ENCODE results near the gene ENDOV.

ENDOV gene
- total RNA-seq = 5.7 to 9.3 (median 7.7) reads per million in 3 donors

GRCh38 chr17:80414803-80415625 is at the start of gene ENDOV:
Gene ENDOV, plus strand, starts transcription at chr17:80415167. Its CDS starts 28 bp downstream, at chr17:80415195.
- peaks cover 11% of the 10 kb centered on the region for H3K4me1 ChIP-seq (ENCODE audit: control insufficient read depth, insufficient read depth, low read length, poor library complexity, severe bottlenecking)
- H3K27ac ChIP-seq (ENCODE audit: insufficient read depth, low read length, poor library complexity, severe bottlenecking) = peak within 1 kb of the TSS; percentile 76
- H3K36me3 ChIP-seq (ENCODE audit: control insufficient read depth, insufficient read depth, low read length) = no peaks in the 10 kb centered on the region
- H3K9me3 ChIP-seq (ENCODE audit: control insufficient read depth, low read length) = no peaks in the 10 kb centered on the region
- peak within 1 kb of the TSS; percentile 96 for H3K4me3 ChIP-seq (ENCODE audit: insufficient read depth, low read depth, low read length, poor library complexity, severe bottlenecking)
- peak; percentile 89 to 94 (median 93) for DNase-seq
- no peaks in the 10 kb centered on the region for H3K27me3 ChIP-seq (replicated peaks; ENCODE audit: control insufficient read depth, insufficient read depth, low read length, poor library complexity, severe bottlenecking)

GRCh38 chr17:80365983-80366382 is 49.0 kb upstream of the ENDOV start:
- Histone ChIP-seq H3K9me3 (ENCODE audit: control insufficient read depth, low read length) (no peaks in the 10 kb centered on the region), H3K27me3 (replicated peaks; ENCODE audit: control insufficient read depth, insufficient read depth, low read length, poor library complexity, severe bottlenecking) (no peaks in the 10 kb centered on the region), H3K4me3 (ENCODE audit: insufficient read depth, low read depth, low read length, poor library complexity, severe bottlenecking) (no peak overlapping the region), H3K4me1 (ENCODE audit: control insufficient read depth, insufficient read depth, low read length, poor library complexity, severe bottlenecking) (no peaks in the 10 kb centered on the region), H3K36me3 (ENCODE audit: control insufficient read depth, insufficient read depth, low read length) (peaks cover 99% of the 10 kb centered on the region), H3K27ac (ENCODE audit: insufficient read depth, low read length, poor library complexity, severe bottlenecking) (no peak overlapping the region)
- DNase-seq = no peak

GRCh38 chr17:80367503-80367902 is 47.5 kb upstream of the ENDOV start:
- no peak overlapping the region for H3K4me3 ChIP-seq (ENCODE audit: insufficient read depth, low read depth, low read length, poor library complexity, severe bottlenecking)
- H3K27me3 ChIP-seq (replicated peaks; ENCODE audit: control insufficient read depth, insufficient read depth, low read length, poor library complexity, severe bottlenecking) = no peaks in the 10 kb centered on the region
- no peaks in the 10 kb centered on the region for H3K4me1 ChIP-seq (ENCODE audit: control insufficient read depth, insufficient read depth, low read length, poor library complexity, severe bottlenecking)
- H3K36me3 ChIP-seq (ENCODE audit: control insufficient read depth, insufficient read depth, low read length) = peaks cover 98% of the 10 kb centered on the region
- DNase-seq = no peak
- no peak overlapping the region for H3K27ac ChIP-seq (ENCODE audit: insufficient read depth, low read length, poor library complexity, severe bottlenecking)
- no peaks in the 10 kb centered on the region for H3K9me3 ChIP-seq (ENCODE audit: control insufficient read depth, low read length)

DNA sequence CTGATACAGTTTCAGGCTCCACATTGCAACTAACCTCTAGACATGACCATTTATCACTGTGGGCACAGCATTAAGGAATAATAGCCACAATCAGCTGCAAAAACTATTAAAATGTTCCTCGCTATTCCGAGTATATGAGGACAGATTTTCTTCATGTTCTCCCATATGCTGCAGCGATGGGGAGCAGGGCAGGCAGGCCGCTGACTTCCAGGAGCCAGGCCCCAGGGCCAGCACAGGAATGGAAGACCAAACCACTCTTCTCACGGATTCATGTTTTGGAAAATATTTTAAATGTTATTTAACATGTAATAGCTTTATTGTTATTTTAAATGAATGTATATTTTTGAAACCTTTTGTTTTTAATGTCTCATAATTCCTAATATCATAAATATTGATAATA is 43.8 kb upstream of the ENDOV start:
- Histone ChIP-seq H3K36me3 (ENCODE audit: control insufficient read depth, insufficient read depth, low read length) (peaks cover 96% of the 10 kb centered on the region), H3K27ac (ENCODE audit: insufficient read depth, low read length, poor library complexity, severe bottlenecking) (no peak overlapping the region), H3K4me3 (ENCODE audit: insufficient read depth, low read depth, low read length, poor library complexity, severe bottlenecking) (no peak overlapping the region), H3K9me3 (ENCODE audit: control insufficient read depth, low read length) (no peaks in the 10 kb centered on the region), H3K4me1 (ENCODE audit: control insufficient read depth, insufficient read depth, low read length, poor library complexity, severe bottlenecking) (no peaks in the 10 kb centered on the region), H3K27me3 (replicated peaks; ENCODE audit: control insufficient read depth, insufficient read depth, low read length, poor library complexity, severe bottlenecking) (no peaks in the 10 kb centered on the region)
- no peak for DNase-seq

- Histone ChIP-seq H3K4me3 (ENCODE audit: insufficient read depth, low read depth, low read length, poor library complexity, severe bottlenecking) (no peak overlapping the region), H3K36me3 (ENCODE audit: control insufficient read depth, insufficient read depth, low read length) (peaks cover 96% of the 10 kb centered on the region), H3K27ac (ENCODE audit: insufficient read depth, low read length, poor library complexity, severe bottlenecking) (no peak overlapping the region), H3K9me3 (ENCODE audit: control insufficient read depth, low read length) (no peaks in the 10 kb centered on the region), H3K4me1 (ENCODE audit: control insufficient read depth, insufficient read depth, low read length, poor library complexity, severe bottlenecking) (no peaks in the 10 kb centered on the region), H3K27me3 (replicated peaks; ENCODE audit: control insufficient read depth, insufficient read depth, low read length, poor library complexity, severe bottlenecking) (no peaks in the 10 kb centered on the region)
- DNase-seq = no peak
Observed at GRCh38 chr17:80372456-80372855, 42.5 kb upstream of the ENDOV start.

- no peak overlapping the region for H3K4me3 ChIP-seq (ENCODE audit: insufficient read depth, low read depth, low read length, poor library complexity, severe bottlenecking)
- no peak for DNase-seq
- H3K27ac ChIP-seq (ENCODE audit: insufficient read depth, low read length, poor library complexity, severe bottlenecking) = no peak overlapping the region
- H3K36me3 ChIP-seq (ENCODE audit: control insufficient read depth, insufficient read depth, low read length) = peaks cover 96% of the 10 kb centered on the region
- no peaks in the 10 kb centered on the region for H3K27me3 ChIP-seq (replicated peaks; ENCODE audit: control insufficient read depth, insufficient read depth, low read length, poor library complexity, severe bottlenecking)
- no peaks in the 10 kb centered on the region for H3K4me1 ChIP-seq (ENCODE audit: control insufficient read depth, insufficient read depth, low read length, poor library complexity, severe bottlenecking)
- H3K9me3 ChIP-seq (ENCODE audit: control insufficient read depth, low read length) = no peaks in the 10 kb centered on the region
Observed at GRCh38 chr17:80372922-80373570, 41.9 kb upstream of the ENDOV start.

DNA sequence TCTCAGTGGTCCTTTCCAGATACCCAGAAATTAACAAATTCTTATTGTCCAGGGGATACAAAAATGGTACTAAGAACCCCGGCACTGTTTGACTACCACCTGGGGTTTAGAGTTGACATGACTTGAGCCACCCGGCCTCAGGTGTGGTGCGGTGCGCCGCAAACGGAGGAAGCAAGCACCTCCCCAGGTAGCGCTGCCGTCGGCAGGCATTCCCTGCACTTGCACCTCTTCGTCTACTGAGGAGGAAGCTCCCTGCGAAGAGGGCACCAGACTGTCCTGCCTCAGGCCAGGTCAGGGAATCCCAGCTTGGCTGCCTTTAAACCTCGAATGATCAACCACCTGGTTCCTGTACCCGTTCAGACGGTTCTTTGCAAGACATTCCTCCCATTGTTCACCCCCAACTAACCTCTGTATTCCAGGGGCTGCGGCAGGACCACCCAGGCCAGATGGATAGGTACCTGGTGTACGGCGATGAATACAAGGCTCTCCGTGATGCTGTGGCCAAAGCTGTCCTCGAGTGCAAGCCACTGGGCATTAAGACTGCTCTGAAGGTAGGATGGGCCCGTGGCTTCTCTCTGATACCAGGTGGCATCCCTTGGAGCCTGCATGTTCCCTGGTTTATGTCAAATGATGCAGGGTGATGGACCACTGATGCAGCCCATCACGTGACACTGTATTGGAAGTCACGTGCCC is 40.8 kb upstream of the ENDOV start:
- Histone ChIP-seq H3K27ac (ENCODE audit: insufficient read depth, low read length, poor library complexity, severe bottlenecking) (no peak overlapping the region), H3K36me3 (ENCODE audit: control insufficient read depth, insufficient read depth, low read length) (peaks cover 96% of the 10 kb centered on the region), H3K27me3 (replicated peaks; ENCODE audit: control insufficient read depth, insufficient read depth, low read length, poor library complexity, severe bottlenecking) (no peaks in the 10 kb centered on the region), H3K4me1 (ENCODE audit: control insufficient read depth, insufficient read depth, low read length, poor library complexity, severe bottlenecking) (no peaks in the 10 kb centered on the region), H3K4me3 (ENCODE audit: insufficient read depth, low read depth, low read length, poor library complexity, severe bottlenecking) (no peak overlapping the region), H3K9me3 (ENCODE audit: control insufficient read depth, low read length) (no peaks in the 10 kb centered on the region)
- no peak for DNase-seq

DNA sequence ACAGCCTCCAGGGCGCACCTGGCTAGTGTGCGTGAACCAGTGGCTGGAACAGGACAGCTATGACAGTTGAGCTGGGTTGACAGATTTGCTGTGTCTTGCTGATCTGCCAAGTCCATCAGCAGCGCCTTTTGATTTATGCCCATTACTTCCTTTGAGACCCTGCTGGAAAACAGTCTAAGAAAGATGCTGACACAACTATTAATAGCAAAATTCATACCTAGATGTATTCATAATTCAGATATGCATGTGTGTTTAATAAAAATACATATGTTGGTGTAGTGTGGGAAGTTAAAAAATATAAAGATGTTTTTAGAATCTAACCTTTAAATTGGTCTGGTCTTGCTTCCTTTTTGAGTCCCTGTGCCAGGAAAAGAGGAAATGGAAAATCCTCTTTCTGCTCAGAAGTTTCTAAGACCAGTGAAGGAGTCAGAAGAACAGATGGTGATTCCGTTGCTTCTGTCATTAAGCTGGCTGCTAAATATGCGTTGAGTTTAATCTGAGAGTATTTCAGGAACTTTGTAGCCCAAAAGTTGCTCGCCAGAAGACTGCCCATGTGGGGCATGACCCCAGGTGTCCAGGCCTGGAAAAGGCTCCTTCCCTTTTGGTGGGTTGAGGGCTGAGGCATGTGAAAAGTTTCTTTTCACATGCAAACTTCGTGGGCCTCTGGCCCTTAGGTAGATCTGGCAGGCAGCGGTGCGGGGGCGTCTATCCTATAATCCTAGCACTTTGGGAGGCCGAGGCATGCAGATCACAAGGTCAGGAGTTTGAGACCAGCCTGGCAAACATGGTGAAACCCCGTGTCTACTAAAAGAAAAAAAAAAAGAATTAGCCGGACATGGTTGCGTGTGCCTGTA is 40.0 kb upstream of the ENDOV start:
- Histone ChIP-seq H3K4me1 (ENCODE audit: control insufficient read depth, insufficient read depth, low read length, poor library complexity, severe bottlenecking) (no peaks in the 10 kb centered on the region), H3K4me3 (ENCODE audit: insufficient read depth, low read depth, low read length, poor library complexity, severe bottlenecking) (no peak overlapping the region), H3K9me3 (ENCODE audit: control insufficient read depth, low read length) (no peaks in the 10 kb centered on the region), H3K27ac (ENCODE audit: insufficient read depth, low read length, poor library complexity, severe bottlenecking) (no peak overlapping the region), H3K27me3 (replicated peaks; ENCODE audit: control insufficient read depth, insufficient read depth, low read length, poor library complexity, severe bottlenecking) (no peaks in the 10 kb centered on the region), H3K36me3 (ENCODE audit: control insufficient read depth, insufficient read depth, low read length) (peaks cover 96% of the 10 kb centered on the region)
- no peak for DNase-seq

GRCh38 chr17:80376531-80376930 is 38.4 kb upstream of the ENDOV start:
- Histone ChIP-seq H3K27me3 (replicated peaks; ENCODE audit: control insufficient read depth, insufficient read depth, low read length, poor library complexity, severe bottlenecking) (no peaks in the 10 kb centered on the region), H3K36me3 (ENCODE audit: control insufficient read depth, insufficient read depth, low read length) (peaks cover 96% of the 10 kb centered on the region), H3K27ac (ENCODE audit: insufficient read depth, low read length, poor library complexity, severe bottlenecking) (no peak overlapping the region), H3K4me3 (ENCODE audit: insufficient read depth, low read depth, low read length, poor library complexity, severe bottlenecking) (no peak overlapping the region), H3K4me1 (ENCODE audit: control insufficient read depth, insufficient read depth, low read length, poor library complexity, severe bottlenecking) (no peaks in the 10 kb centered on the region), H3K9me3 (ENCODE audit: control insufficient read depth, low read length) (no peaks in the 10 kb centered on the region)
- DNase-seq = no peak
